GM21529 (cell line): Measurements from ENCODE around the gene HENMT1.
"Not testable (repeated sequence)": the region's sequence is repeated elsewhere in the genome, so short reads cannot be mapped to it uniquely, and the experiment has no call there.

Experiments used
- ATAC-seq: cut with Tn5 transposase; IDR thresholded peaks from one replicate; pipeline ENCODE4 v1.9.1; 2021; ENCODE audit not compliant: unreplicated experiment

HENMT1 gene

DNA sequence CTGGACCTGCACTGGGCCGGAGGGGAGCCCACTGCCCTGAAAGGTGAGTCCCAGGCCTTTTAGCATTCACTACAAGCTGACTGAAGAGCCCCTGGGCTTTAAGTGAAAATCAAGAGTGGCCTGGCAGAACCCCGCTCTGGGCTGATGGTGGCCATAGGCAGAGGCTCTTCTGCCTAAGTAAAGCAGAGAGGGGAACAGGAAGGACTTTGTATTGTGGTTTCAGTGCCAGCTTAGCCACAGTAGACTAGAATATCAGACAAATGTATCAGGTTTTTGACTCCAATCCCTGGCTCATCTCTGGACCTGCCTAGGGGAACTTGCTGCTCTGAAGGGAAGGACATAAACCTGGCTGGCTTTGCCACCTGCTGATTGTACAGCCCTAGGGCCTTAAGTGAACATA is 10.2 kb upstream of the HENMT1 start:
- ATAC-seq: no peak

DNA sequence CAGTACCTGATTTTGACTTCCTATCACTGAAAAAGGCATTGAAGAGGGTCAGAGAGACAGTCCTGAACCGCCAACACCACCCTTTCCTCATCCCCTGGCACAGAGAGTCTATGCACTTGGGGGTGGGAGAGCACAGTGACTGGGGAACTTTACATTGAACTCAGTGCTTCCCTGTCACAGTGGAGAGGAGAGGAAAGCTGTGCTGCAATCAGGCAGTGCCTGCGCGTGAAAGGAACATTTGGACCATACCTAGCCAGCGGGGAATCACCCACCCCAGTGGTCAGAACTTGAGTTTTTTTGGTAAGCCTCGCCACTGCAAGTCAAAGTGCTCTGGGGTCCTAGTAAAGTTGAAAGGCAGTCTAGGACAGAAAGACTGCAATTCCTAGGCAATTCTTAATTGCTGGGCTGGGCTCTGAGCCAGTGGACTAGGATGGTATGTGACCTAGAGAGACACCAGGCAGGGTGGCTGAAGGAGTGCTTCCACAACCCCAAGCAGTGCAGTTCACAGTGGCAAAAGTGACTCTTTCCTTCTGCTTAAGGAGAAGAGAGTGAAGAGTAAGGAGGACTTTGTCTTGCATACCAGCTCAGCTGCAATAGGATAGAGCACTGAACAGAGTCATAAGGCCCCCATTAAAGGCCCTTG is 9.4 kb upstream of the HENMT1 start:
- ATAC-seq: no peak

DNA sequence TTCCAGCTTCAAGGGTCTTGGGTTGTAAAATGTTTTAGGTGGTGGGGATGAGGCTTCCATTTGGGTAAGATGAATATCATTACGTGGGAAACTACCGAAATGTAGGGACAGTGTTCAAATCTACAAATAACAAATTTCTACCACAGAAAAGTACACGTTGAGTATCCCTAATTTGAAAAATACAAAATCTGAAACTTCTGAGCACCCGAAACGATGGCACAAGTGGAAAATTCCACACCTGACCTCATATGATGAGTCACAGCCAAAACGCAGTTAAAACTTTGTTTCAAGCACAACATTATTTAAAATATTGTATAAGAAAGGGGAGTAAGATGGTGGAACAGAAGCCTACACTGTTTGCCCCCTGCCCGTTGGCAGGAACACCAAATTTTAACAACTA is 8.8 kb upstream of the HENMT1 start:
- no peak for ATAC-seq

DNA sequence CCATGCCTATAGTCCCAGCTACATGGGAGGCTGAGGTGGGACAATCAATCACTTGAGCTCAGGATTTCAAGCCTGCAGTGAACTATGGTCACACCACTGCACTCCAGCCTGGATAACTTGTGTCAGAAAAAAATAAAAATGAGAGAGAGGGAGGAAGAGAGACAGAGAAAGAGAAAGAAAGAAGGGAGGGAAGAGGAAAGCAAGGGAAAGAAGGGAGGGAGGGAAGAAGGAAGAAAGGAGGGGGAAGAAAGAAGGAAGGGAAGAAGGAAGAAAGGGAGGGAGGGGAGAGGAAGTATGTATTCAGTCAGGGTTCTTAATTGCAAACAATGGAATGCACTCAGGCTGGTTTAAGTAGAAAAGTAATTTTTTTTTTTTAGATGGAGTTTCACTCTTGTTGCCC is 7.9 kb upstream of the HENMT1 start:
- no peak for ATAC-seq

DNA sequence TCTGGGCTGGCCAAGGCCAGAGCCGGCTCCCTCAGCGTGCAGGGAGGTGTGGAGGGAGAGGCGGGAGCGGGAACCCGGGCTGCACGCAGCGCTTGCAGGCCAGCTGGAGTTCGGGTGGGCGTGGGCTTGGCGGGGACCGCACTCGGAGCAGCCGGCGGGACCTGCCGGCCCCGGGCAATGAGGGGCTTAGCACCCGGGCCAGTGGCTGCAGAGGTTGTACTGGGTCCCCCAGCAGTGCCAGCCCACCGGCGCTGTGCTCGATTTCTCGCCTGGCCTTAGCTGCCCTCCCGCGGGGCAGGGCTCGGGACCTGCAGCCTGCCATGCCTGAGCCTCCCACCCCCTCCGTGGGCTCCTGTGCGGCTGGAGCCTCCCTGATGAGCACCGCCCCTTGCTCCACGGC is 6.5 kb upstream of the HENMT1 start:
- ATAC-seq: not testable (repeated sequence)

DNA sequence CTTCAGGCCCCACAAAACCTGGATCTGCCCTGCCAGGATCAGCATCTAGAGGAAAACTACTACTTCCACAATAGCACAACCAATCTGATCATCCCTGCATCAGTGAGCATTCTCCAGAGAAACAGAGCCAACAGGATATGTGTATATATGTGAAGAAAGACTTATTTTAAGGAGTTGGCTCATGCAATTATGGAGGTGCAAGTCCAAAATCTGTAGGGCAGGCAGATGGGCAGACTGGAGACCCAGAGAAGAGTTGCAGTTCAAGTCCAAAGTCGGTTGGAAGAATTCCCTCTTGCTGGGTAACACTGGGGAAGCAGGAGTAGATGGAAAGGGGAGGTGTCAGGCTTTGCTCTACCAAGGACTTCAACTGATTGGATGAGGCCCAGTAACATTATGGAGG is 4.9 kb upstream of the HENMT1 start:
- no peak for ATAC-seq

DNA sequence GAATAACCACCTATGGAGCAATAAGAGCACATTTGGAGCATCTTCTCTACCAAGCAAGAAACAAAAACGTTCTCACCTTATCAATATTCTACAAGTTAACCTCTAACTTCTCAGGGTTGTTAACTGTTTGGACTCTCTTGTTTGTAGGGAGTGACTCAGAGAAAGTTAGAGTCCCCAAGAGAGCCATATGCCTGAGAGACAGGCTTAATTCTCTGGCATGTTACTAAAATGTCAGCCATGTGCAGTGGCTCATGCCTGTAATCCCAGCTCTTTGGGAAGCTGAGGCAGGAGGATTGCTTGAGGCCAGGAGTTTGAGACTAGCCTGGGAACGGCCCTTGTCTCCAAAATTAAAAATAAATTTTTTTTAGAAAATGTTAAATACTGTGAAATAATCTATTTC is 4.2 kb upstream of the HENMT1 start:
- ATAC-seq: no peak

DNA sequence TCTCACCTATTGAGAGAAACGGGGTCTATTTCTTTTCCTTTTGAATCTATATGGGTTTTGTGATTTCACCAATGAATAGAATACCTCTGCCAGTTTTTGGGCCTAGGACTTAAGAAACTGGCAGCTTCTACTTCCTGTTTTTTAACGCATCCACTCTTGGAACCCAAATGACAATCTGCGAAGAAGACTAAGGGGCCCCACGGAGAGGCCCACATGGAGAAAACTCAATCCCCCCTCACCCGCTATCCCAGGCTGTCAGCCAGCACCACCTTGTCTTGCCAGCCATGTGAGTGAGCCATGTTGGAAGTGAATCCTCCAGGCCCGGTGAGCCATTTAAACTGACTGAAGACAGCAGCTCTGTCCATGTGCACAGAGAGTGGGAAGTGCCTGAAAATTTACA is 3.6 kb upstream of the HENMT1 start:
- ATAC-seq: no peak

DNA sequence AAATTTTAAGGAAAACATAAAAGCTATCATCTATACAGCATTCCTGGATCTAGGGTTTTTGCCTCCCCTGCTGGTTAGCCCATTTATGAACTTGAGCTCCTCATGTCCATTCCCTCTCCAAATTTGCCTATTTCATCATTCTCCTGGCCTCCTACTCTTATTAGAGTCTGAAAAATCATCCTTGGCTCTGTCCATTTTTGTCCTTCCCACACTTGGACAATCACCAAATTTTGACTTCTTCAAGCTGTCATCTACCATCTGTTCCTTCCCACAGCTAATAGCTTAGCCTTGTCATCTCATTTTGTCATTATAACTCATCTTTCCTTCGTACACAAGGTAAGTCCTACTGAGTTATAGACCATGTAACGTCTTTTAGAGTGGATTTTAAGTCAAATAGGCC is 2.2 kb upstream of the HENMT1 start:
- no peak for ATAC-seq

DNA sequence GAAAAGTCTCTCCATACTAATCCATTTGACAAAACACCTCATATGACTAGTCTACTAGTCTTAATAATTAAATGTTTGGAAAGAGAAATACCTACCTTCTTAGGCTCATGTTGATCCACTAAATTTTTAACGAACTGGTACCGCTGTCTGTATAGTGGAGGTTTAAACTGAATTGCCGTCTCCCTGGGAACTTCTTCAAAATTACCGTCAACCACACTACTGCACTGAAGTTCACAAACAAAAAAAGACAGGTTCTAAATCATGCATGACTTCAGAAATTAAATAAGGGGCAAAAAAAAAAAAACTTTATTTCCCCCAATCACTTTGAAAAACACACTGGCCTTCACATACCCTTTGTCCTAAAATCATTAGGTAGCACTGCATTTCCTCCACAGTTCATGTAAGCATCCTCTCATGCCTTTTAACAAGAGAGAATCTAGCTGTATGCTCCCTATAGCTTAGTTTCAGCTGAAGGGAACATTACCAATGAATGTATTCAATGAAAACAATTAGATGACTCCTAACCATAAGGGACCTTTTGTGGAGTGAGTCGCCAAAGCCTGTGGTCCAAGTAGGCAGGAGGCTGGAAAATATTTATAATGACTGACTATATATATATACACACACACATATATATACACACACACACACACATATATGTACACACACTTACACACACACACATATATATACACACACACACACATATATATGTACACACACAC is 3.4 kb downstream of the HENMT1 start:
- no peak for ATAC-seq

DNA sequence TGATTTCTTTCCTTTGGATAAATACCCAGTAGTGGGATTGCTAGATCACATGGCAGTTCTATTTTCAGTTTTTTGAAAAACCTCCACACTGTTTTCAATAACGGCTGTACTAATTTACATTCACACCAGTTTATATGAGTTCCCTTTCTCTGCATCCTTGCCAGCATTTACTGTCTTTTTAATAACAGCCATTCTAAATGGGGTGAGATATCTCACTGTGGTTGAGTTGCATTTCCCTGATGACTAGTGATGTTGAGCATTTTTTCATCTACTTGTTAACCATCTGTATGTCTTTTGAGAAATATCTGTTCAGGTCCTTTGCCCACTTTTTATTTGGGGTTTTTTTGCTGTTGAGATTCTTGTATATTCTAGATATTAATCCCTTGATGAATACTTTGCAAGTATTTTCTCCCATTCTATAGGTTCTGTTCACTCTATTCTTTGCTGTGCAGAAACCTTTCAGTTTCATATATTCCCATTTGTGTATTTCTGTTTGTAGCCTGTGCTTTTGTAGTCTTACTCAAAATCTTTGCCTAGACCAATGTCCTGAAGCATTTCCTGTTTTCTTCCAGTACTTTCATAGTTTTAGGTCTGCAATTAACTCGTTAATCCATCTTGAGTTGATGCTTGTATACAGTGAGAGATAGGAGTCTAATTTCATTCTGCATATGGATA is 7.3 kb downstream of the HENMT1 start:
- no peak for ATAC-seq

DNA sequence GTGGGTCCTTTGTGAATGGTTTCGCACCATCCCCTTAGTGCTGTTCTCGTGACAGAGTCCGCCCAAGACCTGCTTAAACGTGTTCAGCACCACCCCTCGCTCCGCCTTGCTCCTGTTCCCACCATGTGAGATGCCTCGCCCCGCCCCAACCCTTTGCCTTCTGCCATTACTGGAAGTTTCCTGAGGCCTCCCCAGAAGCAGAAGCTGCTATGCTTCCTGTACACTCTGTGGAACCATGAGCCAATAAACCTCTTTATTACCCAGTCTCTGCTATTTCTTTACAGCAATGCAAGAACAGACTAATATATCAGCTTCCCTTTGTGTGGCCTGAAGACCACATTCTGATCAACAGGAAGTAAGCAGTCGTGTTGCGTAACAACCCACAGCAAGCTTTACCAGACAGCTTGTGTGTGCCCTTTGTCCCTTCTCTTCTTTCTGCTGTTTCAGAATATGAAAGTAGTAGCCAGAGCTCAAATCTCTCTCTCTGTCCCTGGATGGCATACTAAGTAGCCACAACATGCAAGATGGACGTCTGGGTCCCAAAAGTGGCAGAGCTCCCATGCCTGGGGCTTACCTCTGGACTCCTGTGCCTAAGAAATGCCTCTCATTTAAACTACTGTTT is 14.1 kb downstream of the HENMT1 start:
- ATAC-seq: no peak

DNA sequence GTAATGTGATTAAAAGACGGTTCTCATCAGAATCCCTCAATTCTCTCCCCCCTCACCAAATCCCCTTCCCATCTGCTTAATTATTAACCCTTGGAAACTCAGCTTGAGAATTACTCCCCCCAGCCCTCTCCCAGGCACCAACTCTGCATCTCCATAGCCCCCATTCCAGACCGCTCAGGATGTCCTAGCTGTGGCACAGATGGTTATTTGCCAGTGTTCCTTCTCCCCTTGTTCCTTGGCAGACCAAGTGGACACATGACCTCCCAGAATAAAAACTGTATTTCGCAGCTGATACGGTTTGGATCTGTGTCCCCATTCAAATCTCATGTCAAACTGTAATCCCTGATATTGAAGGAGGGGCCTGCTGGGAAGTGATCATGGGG is 14.6 kb downstream of the HENMT1 start:
- no peak for ATAC-seq

DNA sequence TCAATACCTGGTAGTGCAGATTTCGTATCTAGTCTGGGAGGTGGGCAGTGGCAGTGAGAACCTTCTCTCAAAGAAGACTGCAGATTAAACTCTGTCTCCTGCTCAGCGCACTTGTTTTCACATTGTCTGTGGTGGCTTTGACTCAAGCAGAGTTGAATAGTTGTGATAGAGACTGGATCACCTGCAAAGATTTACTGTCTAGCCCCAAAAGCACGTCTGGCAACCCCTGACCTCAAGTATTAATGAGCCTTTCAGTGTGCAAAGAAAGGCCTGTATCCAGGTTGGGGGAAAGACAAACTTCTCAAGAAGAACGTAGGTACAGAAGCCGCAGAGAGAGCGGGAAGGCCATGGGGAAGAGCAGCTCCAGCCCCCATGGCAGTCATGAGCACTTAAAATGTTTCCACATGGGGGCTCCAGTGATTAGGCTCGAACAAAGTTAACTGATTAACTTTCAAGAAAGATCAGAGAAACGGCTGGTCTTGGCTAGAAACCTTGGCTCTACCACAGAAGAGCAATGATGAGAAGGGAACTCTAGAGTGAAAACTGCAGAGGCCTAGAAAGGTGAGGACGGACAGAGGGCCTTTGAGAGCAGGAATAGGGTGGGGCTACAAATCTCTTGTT is 15.2 kb downstream of the HENMT1 start:
- ATAC-seq: no peak

DNA sequence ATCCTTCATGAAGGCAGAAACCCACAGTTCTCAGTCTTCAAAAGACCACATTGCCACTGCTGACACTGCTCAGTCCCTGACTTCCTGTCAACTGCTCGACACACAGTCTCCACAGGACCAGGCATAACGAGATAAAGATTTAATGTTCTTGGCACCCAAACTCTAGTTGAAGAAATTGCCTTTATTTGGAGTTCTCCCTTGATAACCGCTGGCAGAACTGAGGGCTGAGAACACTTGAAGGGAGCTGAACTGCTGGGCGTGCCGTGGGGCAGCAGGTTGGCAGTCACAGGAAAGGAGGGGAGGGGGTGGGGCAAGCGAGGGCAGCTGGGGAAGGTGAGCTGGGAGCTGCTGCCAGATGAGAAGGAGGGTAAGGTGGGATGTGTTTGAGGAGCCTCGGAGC is 15.9 kb downstream of the HENMT1 start:
- no peak for ATAC-seq

DNA sequence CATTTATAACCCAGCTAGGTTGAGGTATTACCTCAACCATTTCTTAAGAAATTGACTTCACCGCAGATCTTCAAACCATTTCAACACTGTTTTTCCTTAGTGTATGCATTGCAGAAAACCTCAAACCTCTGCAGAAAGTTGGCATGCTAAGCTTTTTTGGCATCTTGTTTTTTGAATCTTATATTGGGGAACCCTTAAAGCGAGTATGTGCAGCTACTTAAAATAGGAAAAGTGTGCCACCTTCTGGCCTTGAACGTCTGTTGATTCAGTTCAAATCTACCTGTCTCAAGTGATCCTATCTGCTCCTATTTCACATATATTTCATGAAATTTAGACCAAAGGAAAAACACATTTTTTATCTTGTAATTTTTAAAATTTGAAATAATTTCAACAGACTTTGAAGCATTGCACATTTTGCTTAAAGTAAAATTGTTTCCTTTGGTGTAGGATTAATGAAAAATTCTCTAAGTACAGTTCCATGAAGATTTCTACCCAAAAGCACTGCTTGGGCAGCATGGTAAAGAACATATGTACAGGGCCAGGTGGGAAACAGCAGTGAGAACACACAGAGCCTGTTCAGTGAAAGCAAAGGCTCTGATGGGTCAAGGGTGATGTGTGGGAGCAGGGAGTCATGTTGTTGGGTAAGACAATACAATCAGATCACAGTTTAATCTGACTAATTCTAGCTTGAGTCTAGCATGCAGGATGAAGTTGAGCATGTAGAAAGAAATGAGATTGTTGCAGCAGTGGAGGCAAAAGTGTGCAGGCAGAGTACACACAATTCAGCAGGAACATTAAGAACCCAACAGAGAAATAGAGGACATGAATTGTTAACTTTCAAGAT is 17.2 kb downstream of the HENMT1 start:
- ATAC-seq: peak; percentile 63

DNA sequence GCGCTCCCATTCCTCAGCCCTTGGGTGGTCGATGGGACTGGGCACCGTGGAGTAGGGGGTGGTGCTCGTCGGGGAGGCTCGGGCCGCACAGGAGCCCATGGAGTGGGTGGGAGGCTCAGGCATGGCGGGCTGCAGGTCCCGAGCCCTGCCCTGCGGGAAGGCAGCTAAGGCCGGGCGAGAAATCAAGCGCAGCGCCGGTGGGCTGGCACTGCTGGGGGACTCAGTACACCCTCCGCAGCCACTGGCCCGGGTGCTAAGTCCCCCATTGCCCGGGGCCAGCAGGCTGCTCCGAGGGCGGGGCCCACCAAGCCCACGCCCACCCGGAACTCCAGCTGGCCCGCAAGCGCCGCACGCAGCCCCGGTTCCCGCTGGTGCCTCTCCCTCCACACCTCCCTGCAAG is 20.0 kb downstream of the HENMT1 start:
- ATAC-seq: not testable (repeated sequence)

DNA sequence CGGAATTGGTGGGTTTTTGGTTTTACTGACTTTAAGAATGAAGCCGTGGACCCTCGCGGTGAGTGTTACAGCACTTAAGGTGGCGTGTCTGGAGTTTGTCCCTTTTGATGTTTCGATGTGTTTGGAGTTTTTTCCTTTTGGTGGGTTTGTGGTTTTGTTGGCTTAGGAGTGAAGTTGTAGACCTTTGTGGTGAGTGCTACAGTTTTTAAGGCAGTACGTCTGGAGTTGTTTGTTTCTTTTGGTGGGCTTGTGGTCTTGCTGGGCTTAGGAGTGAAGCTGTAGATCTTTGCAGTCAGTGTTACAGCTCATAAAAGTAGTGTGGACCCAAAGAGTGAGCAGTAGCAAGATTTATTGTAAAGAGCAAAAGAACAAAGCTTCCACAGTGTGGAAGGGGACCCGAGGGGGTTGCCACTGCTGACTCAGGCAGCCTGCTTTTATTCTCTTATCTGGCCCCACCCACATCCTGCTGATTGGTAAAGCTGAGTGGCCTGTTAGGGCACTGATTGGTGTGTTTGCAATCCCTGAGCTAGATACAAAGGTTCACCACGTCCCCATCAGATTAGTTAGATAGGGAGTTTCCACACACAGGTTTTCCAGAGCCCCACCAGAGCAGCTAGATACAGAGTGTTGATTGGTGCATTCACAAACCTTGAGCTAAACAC is 20.9 kb downstream of the HENMT1 start:
- no peak for ATAC-seq

DNA sequence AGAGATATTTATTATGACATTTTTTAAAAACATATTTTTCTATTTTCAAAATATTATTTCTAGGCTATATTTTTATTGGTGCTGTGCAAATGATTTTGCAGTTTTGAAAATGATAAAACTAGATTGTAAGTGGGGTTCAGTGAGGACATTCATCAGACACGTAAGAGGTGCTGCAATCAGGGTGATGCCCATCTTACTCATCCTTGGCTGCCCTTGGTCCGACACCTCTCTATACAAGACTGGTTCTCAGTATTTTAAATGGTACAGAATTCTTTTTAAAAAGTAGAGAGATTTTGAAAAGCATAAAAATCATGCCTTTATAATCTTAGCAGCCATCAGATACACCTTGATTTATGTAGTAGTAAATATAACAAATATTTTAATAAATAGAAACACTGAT is 24.0 kb downstream of the HENMT1 start:
- ATAC-seq: no peak

DNA sequence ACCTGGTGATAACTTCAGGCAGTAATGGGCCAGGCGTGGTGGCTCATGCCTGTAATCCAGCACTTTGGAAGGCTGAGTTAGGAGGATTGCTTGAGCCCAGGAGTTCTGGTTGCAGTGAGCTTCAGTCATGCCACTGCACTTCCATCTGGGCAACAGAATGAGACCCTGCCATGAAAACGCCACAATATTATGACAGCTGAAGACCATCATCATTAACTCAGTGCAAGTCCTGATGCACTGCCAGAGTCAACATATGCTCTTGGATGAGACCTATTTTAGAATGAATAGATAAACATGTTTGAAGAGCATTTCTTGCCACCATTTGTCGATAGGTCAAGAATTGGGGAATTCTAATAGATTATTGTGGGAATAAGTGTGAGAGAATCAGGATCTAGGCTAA is 26.4 kb downstream of the HENMT1 start:
- no peak for ATAC-seq
